K562 (cell line): ENCODE data around the gene ABCA4. TPM values are rescaled to one million over a fixed set of nuclear protein-coding genes. Genes with fewer than 3 reads are reported as not detected.

ENCODE experiments used
- ATAC-seq: fragments of 200-7000 bp; cut with Tn5 transposase; 3 replicates; pipeline ENCODE4 v1.9.1; 2020; ENCODE audit warnings: moderate library complexity
- BruUV-seq: library from RNA; stranded (reverse); fragments of 400-500 nt; replicated peaks from 2 replicates; lab custom pipeline; 2021; lab: Mats Ljungman, UMichigan
- CTCF ChIA-PET: fragments of 300-600 bp; formaldehyde crosslinking; extraction: SDS; loops from one replicate; lab custom pipeline; 2021; ENCODE audit warnings: low intra/inter-chr PET ratio; lab: Yijun Ruan, JAX
- POLR2A ChIA-PET: fragments of 300-600, 350-650 bp; sonication (Branson Sonifier 250); formaldehyde crosslinking; extraction: SDS; loops from one replicate; lab custom pipeline; 2021; ENCODE audit warnings: antibody characterized with exemption, inconsistent platforms; lab: Yijun Ruan, JAX
- DNase-seq, 4 experiments: peaks; one replicate each; pipeline versions ENCODE4 v3.0.0 to v3.0.0-alpha.2; 2011 to 2018; ENCODE audit warnings: low spot score in 3 of 4, mixed read lengths in 3 of 4; ENCODE audit errors: extremely low read depth in 1 of 4
- FAIRE-seq: peaks from 2 replicates; lab custom pipeline; 2011; peaks lifted over from hg19 to GRCh38; lab: Jason Lieb, UNC
- H2AFZ ChIP-seq: 2 replicates; pipeline ENCODE4 v1.6.0; 2011; ENCODE audit warnings: low read depth, low read length, control low read depth, inconsistent platforms
- H3K27ac ChIP-seq: fragments of 200-600 bp; 3 replicates; pipeline ENCODE4 v1.8.0; 2011; ENCODE audit warnings: low read depth, mild to moderate bottlenecking, control low read depth, inconsistent platforms, low read length, moderate library complexity, mixed read lengths; ENCODE audit errors: extremely low read depth
- H3K27me3 ChIP-seq, 2 experiments: fragments of 300-600 bp in 1 of 2; 2 replicates in 1 of 2; 3 replicates in 1 of 2; pipeline versions ENCODE4 v1.6.0 to v1.8.0; 2011; ENCODE audit warnings: inconsistent platforms in 2 of 2, low read length in 2 of 2, mild to moderate bottlenecking in 1 of 2, mixed read lengths in 1 of 2, moderate library complexity in 1 of 2; ENCODE audit not compliant: control insufficient read depth in 2 of 2, insufficient read depth in 2 of 2
- H3K36me3 ChIP-seq: fragments of 300-600 bp; 3 replicates; pipeline ENCODE4 v1.8.0; 2011; ENCODE audit warnings: mild to moderate bottlenecking, low read length, inconsistent platforms; ENCODE audit not compliant: control insufficient read depth, insufficient read depth
- H3K4me1 ChIP-seq, 2 experiments: fragments of 200-600 bp in 1 of 2; replicated peaks in 1 of 2; 2 replicates in 1 of 2; 3 replicates in 1 of 2; pipeline versions ENCODE4 v1.5.1 to v1.8.0; 2011; ENCODE audit warnings: inconsistent platforms in 2 of 2, low read length in 2 of 2, mild to moderate bottlenecking in 1 of 2, mixed read lengths in 1 of 2, moderate library complexity in 1 of 2; ENCODE audit not compliant: control insufficient read depth in 2 of 2, insufficient read depth in 2 of 2
- H3K4me2 ChIP-seq: 2 replicates; pipeline ENCODE4 v1.6.1; 2011; ENCODE audit warnings: low read length, control low read depth, inconsistent platforms, mixed read lengths; ENCODE audit not compliant: insufficient read depth
- H3K4me3 ChIP-seq: fragments of 200-600 bp; sonication (generic), shearing (Covaris generic); 2 replicates; pipeline ENCODE4 v1.5.1; 2016; ENCODE audit warnings: control low read depth, inconsistent platforms
- H3K79me2 ChIP-seq: fragments of 200-600 bp; 3 replicates; pipeline ENCODE4 v1.8.0; 2011; ENCODE audit warnings: low read length, inconsistent platforms; ENCODE audit not compliant: control insufficient read depth, insufficient read depth
- H3K9ac ChIP-seq, 2 experiments: 2 replicates each; pipeline versions ENCODE4 v1.6.0 to v1.6.1; 2011; ENCODE audit warnings: low read depth in 2 of 2, low read length in 2 of 2, control low read depth in 1 of 2, inconsistent platforms in 1 of 2, mild to moderate bottlenecking in 1 of 2, mixed read lengths in 1 of 2; ENCODE audit not compliant: insufficient read depth in 1 of 2
- H3K9me1 ChIP-seq: one replicate; pipeline ENCODE4 v1.6.0; 2011; ENCODE audit warnings: inconsistent platforms, mild to moderate bottlenecking, low read length, moderate library complexity; ENCODE audit not compliant: control insufficient read depth, insufficient read depth
- H3K9me3 ChIP-seq: replicated peaks from 2 replicates; pipeline ENCODE4 v1.5.1; 2011; ENCODE audit warnings: low read depth, low read length, inconsistent platforms; ENCODE audit not compliant: control insufficient read depth, insufficient read depth
- H4K20me1 ChIP-seq: replicated peaks from 2 replicates; pipeline ENCODE4 v1.6.1; 2011; ENCODE audit warnings: low read length, inconsistent platforms, mixed read lengths; ENCODE audit not compliant: control insufficient read depth, insufficient read depth
- ADNP ChIP-seq: fragments of 200-800 bp; sonication (Bioruptor generic); IDR thresholded peaks from 2 replicates; pipeline ENCODE4 v1.6.1; 2016; ENCODE audit warnings: missing genetic modification characterization, missing compliant biosample characterization
- ARHGAP35 ChIP-seq: fragments of 450-650 bp; IDR thresholded peaks from 2 replicates; pipeline ENCODE4 v1.6.1; 2018; ENCODE audit not compliant: partially characterized antibody
- ASH1L ChIP-seq: fragments of 450-650 bp; IDR thresholded peaks from 2 replicates; pipeline ENCODE4 v1.6.1; 2018; ENCODE audit warnings: borderline replicate concordance, mild to moderate bottlenecking, low read depth; ENCODE audit not compliant: partially characterized antibody
- GABPB2 ChIP-seq: fragments of 250-450 bp; sonication (Bioruptor Pico); conservative IDR thresholded peaks from 2 replicates; pipeline ENCODE4 v1.5.1; 2021; ENCODE audit warnings: mild to moderate bottlenecking
- LCOR ChIP-seq: sonication (generic); formaldehyde crosslinking; IDR thresholded peaks from 2 replicates; pipeline ENCODE4 v1.8.0; 2022; ENCODE audit warnings: mild to moderate bottlenecking, missing genetic modification reagents
- NRF1 ChIP-seq, 2 experiments: fragments of 450-650 bp; IDR thresholded peaks in 1 of 2; conservative IDR thresholded peaks in 1 of 2; 2 replicates each; pipeline ENCODE4 v1.6.1; 2014; ENCODE audit warnings: mild to moderate bottlenecking in 2 of 2
- PCBP2 ChIP-seq: fragments of 200-400 bp; formaldehyde crosslinking; IDR thresholded peaks from 2 replicates; pipeline ENCODE4 v1.6.1; 2018; ENCODE audit warnings: low read length, low read depth, mild to moderate bottlenecking, moderate library complexity; ENCODE audit not compliant: poor library complexity, severe bottlenecking
- PHB2 ChIP-seq: fragments of 450-650 bp; IDR thresholded peaks from 2 replicates; pipeline ENCODE4 v1.6.1; 2017; ENCODE audit warnings: low read depth
- TFAM ChIP-seq: fragments of 250-450 bp; sonication (Bioruptor Pico); conservative IDR thresholded peaks from 2 replicates; pipeline ENCODE4 v1.5.0; 2021; ENCODE audit warnings: mild to moderate bottlenecking, moderate library complexity
- TGIF2 ChIP-seq: sonication (generic); formaldehyde crosslinking; IDR thresholded peaks from 2 replicates; pipeline ENCODE4 v1.8.1; 2022; ENCODE audit warnings: mild to moderate bottlenecking, missing genetic modification reagents, moderate library complexity
- ZNF766 ChIP-seq: fragments of 200-800 bp; sonication (Bioruptor generic); conservative IDR thresholded peaks from 2 replicates; pipeline ENCODE4 v1.6.1; 2016; ENCODE audit warnings: missing genetic modification characterization, missing compliant biosample characterization
- whole genome bisulfite sequencing: fragments of 100-300 bp; shearing (Covaris generic); methylation state at CpG from one replicate; pipeline ENCODE4 v1.1.6; 2016; ENCODE audit warnings: low coverage, mixed read lengths; ENCODE audit not compliant: insufficient coverage; ENCODE audit errors: missing lambda C conversion rate; 5-methylcytosine and 5-hydroxymethylcytosine counted together
- in situ Hi-C: fragments of 300-500 bp; cut with MboI; formaldehyde crosslinking; loops from 4 replicates; pipeline ENCODE4 v1.15.0; 2018; ENCODE audit warnings: inconsistent platforms, mixed read lengths
- intact Hi-C: fragments of 100-400 bp; cut with micrococcal nuclease; formaldehyde crosslinking; loops from 2 replicates; pipeline ENCODE4 v1.14.2; 2022
- polyA plus RNA-seq, 8 experiments: library from polyadenylated mRNA; depleted of rRNA in 4 of 8; stranded (reverse) in 5 of 8; unstranded in 3 of 8; fragments of >200 nt; fragmentation: Nextera tagmentation in 2 of 8; fragmentation: Illumina TruSeq in 1 of 8; extraction: Ambion mirVana in 2 of 8; extraction: Trizol in 1 of 8; gene quantifications; 2 replicates each; pipeline versions ENCODE4 v1.2.1 to v1.2.3, GENCODE V29; 2011 to 2014; ENCODE audit warnings: inconsistent platforms in 1 of 8, missing spikeins in 1 of 8
- total RNA-seq, 7 experiments: library from RNA; depleted of rRNA in 6 of 7; stranded (reverse); fragments of >200 nt in 6 of 7; fragmentation: Illumina TruSeq in 2 of 7; extraction: Trizol in 2 of 7; gene quantifications; 2 replicates each; pipeline versions ENCODE4 v1.2.1 to v1.2.3, GENCODE V29; 2011 to 2021; ENCODE audit warnings: low replicate concordance in 1 of 7

Gene ABCA4
- total and polyA plus RNA-seq, 9 of the 15 experiments (the other 6 are each of a cell fraction or from before 2014, with no cell fraction given): 0.01 to 0.04 TPM; not detected in 7

DNA sequence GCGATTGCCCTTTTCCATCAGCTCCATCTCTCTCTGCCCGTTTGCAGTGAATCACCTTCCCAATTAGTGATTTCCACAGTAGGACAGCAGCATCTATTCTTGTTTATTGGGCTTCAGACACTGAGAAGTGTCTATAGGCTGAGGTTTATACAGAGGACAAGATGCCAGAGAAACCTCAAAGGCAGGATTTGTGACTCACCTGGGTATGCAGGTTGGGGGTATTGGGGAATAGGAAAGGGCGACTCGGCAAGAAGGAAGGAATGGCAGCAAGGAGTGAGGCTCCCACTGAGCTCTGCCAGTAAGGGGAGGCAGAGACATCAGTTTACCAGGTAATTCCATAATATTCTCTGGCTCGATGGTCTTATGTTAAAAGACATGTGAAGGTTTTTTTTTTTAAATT, 25.3 kb upstream of the ABCA4 start:
- no peaks in the 10 kb centered on the region; a peak in 1 of 5 replicates for H3K27me3 ChIP-seq
- TF ChIP-seq ADNP: no peak
- TF ChIP-seq NRF1 (conservative IDR thresholded peaks at IDR 0.05 in 1 of 2, IDR thresholded peaks at IDR 0.05 in 1 of 2): no peak
- TF ChIP-seq PHB2: no peak
- no peak for TF ChIP-seq LCOR (CRISPR knock-in tag)
- no peak for TF ChIP-seq PCBP2
- TF ChIP-seq ARHGAP35: no peak
- TF ChIP-seq TGIF2 (CRISPR knock-in tag): no peak
- TF ChIP-seq GABPB2 (CRISPR knock-in tag): no peak
- no peak for TF ChIP-seq TFAM (CRISPR knock-in tag)
- no peak for TF ChIP-seq ASH1L
- no peak for TF ChIP-seq ZNF766
- TF ChIP-seq, all 486 proteins: peak for 0

More for the DNA sequence above, 25.3 kb upstream of the ABCA4 start:
- H3K9me3 ChIP-seq: no peaks in the 10 kb centered on the region; the same call in 1 of the 2 replicates
- CTCF ChIA-PET: no interaction called here
- ATAC-seq (no peak), FAIRE-seq (no peak), DNase-seq (no peak)
- no peak overlapping the region for H3K4me3 ChIP-seq
- no peaks in the 10 kb centered on the region for H3K4me1 ChIP-seq
- no peaks in the 10 kb centered on the region for H3K79me2 ChIP-seq
- H3K27ac ChIP-seq: no peak overlapping the region
- H3K4me2 ChIP-seq: no peak overlapping the region
- intact Hi-C loops: no loop called here
- in situ Hi-C loops: no loop called here
- no peaks in the 10 kb centered on the region for H4K20me1 ChIP-seq
- H3K36me3 ChIP-seq: no peaks in the 10 kb centered on the region
- WGBS: 0% methylated on average over 5 of the region's 5 CpGs
- no TSS peak for BruUV-seq
- no peak overlapping the region for H2AFZ ChIP-seq
- H3K9me1 ChIP-seq: no peaks in the 10 kb centered on the region
- H3K9ac ChIP-seq: no peak overlapping the region
- POLR2A ChIA-PET: no interaction called here
